H9 (cell line): ENCODE results near the gene FANCL. TPM values are rescaled to one million over a fixed set of nuclear protein-coding genes. Genes with fewer than 3 reads are reported as not detected.
"Not testable (repeated sequence)": the region's sequence is repeated elsewhere in the genome, so short reads cannot be mapped to it uniquely, and the experiment has no call there.

ENCODE experiments used
- DNase-seq: peaks from one replicate; pipeline ENCODE4 v3.0.0-alpha.2; 2017
- H2AFZ ChIP-seq: one replicate; pipeline ENCODE4 v1.6.1; 2013; ENCODE audit warnings: mild to moderate bottlenecking, low read length, control low read depth, moderate library complexity
- H2AK5ac ChIP-seq: 2 replicates; pipeline ENCODE4 v1.6.1; 2013; ENCODE audit warnings: low read length, control low read depth, mixed read lengths; ENCODE audit not compliant: insufficient read length
- H2BK120ac ChIP-seq: one replicate; pipeline ENCODE4 v1.6.1; 2013; ENCODE audit warnings: low read depth, mild to moderate bottlenecking, low read length, control low read depth, inconsistent platforms; ENCODE audit not compliant: poor library complexity, severe bottlenecking
- H2BK12ac ChIP-seq: 2 replicates; pipeline ENCODE4 v1.6.1; 2013; ENCODE audit warnings: low read length, control low read depth, mixed read lengths, low read depth; ENCODE audit not compliant: insufficient read length
- H2BK15ac ChIP-seq: 2 replicates; pipeline ENCODE4 v1.6.1; 2013; ENCODE audit warnings: low read depth, low read length, control low read depth
- H2BK20ac ChIP-seq: one replicate; pipeline ENCODE4 v1.6.1; 2013; ENCODE audit warnings: low read depth, mild to moderate bottlenecking, low read length, control low read depth, inconsistent platforms; ENCODE audit not compliant: poor library complexity, severe bottlenecking
- H2BK5ac ChIP-seq: 2 replicates; pipeline ENCODE4 v1.6.1; 2013; ENCODE audit warnings: low read length, control low read depth, mixed read lengths; ENCODE audit not compliant: insufficient read length
- H3K14ac ChIP-seq: 2 replicates; pipeline ENCODE4 v1.6.1; 2013; ENCODE audit warnings: low read length, control low read depth; ENCODE audit not compliant: insufficient read depth
- H3K18ac ChIP-seq: 2 replicates; pipeline ENCODE4 v1.6.1; 2013; ENCODE audit warnings: low read depth, mild to moderate bottlenecking, mixed read lengths, low read length, control low read depth; ENCODE audit not compliant: insufficient read length
- H3K23ac ChIP-seq: 2 replicates; pipeline ENCODE4 v1.6.1; 2013; ENCODE audit warnings: low read length, control low read depth, mixed read lengths, low read depth; ENCODE audit not compliant: insufficient read length
- H3K23me2 ChIP-seq: 2 replicates; pipeline ENCODE4 v1.6.1; 2013; ENCODE audit warnings: low read depth, mild to moderate bottlenecking, mixed read lengths, low read length, control low read depth; ENCODE audit not compliant: insufficient read length, poor library complexity, severe bottlenecking
- H3K27ac ChIP-seq: 2 replicates; pipeline ENCODE4 v1.5.1; 2013; ENCODE audit warnings: low read length, control low read depth, mixed read lengths, low read depth; ENCODE audit not compliant: insufficient read length
- H3K27me3 ChIP-seq: 2 replicates; pipeline ENCODE4 v1.6.1; 2013; ENCODE audit warnings: low read length, control low read depth, inconsistent platforms; ENCODE audit not compliant: insufficient read depth
- H3K4ac ChIP-seq: 2 replicates; pipeline ENCODE4 v1.6.1; 2013; ENCODE audit warnings: low read depth, mild to moderate bottlenecking, control low read depth, inconsistent platforms, low read length, moderate library complexity
- H3K4me1 ChIP-seq: 2 replicates; pipeline ENCODE4 v1.6.1; 2013; ENCODE audit warnings: low read length, control low read depth, inconsistent platforms; ENCODE audit not compliant: insufficient read depth
- H3K4me2 ChIP-seq: 2 replicates; pipeline ENCODE4 v1.6.1; 2013; ENCODE audit warnings: low read length, control low read depth, mixed read lengths; ENCODE audit not compliant: insufficient read length, insufficient read depth
- H3K56ac ChIP-seq: 2 replicates; pipeline ENCODE4 v1.6.1; 2013; ENCODE audit warnings: low read depth, mild to moderate bottlenecking, mixed read lengths, low read length, control low read depth; ENCODE audit not compliant: insufficient read length
- H3K79me1 ChIP-seq: 2 replicates; pipeline ENCODE4 v1.6.1; 2013; ENCODE audit warnings: low read depth, mild to moderate bottlenecking, moderate library complexity, low read length, control low read depth, inconsistent platforms; ENCODE audit not compliant: insufficient read depth, poor library complexity, severe bottlenecking
- H3K79me2 ChIP-seq: 2 replicates; pipeline ENCODE4 v1.6.1; 2013; ENCODE audit warnings: low read length, control low read depth, inconsistent platforms; ENCODE audit not compliant: insufficient read depth
- H3K9ac ChIP-seq: 2 replicates; pipeline ENCODE4 v1.6.1; 2013; ENCODE audit warnings: low read length, control low read depth, mixed read lengths; ENCODE audit not compliant: insufficient read length; ENCODE audit errors: extremely low read depth
- H3K9me3 ChIP-seq: one replicate; pipeline ENCODE4 v1.6.1; 2013; ENCODE audit warnings: low read depth, low read length, inconsistent platforms; ENCODE audit not compliant: control insufficient read depth
- H3T11ph ChIP-seq: one replicate; pipeline ENCODE4 v1.6.1; 2013; ENCODE audit warnings: mild to moderate bottlenecking, low read length, control low read depth, inconsistent platforms
- H4K20me1 ChIP-seq: one replicate; pipeline ENCODE4 v1.6.1; 2013; ENCODE audit not compliant: control insufficient read depth, insufficient read length, insufficient read depth
- H4K5ac ChIP-seq: 2 replicates; pipeline ENCODE4 v1.6.1; 2013; ENCODE audit warnings: low read depth, mild to moderate bottlenecking, mixed read lengths, low read length, control low read depth; ENCODE audit not compliant: insufficient read length
- H4K8ac ChIP-seq: replicated peaks from 2 replicates; pipeline ENCODE4 v1.6.1; 2013; ENCODE audit warnings: low read length, control low read depth, mixed read lengths, low read depth; ENCODE audit not compliant: insufficient read length
- H4K91ac ChIP-seq: 2 replicates; pipeline ENCODE4 v1.6.1; 2013; ENCODE audit warnings: low read depth, mild to moderate bottlenecking, moderate library complexity, mixed read lengths, low read length, control low read depth; ENCODE audit not compliant: insufficient read length
- H3K27ac Mint-ChIP-seq, 3 experiments: 2 replicates in 2 of 3; 3 replicates in 1 of 3; pipeline ENCODE4 v1.8.0; 2020 to 2021; ENCODE audit warnings: mixed read lengths in 3 of 3, mild to moderate bottlenecking in 1 of 3, moderate library complexity in 1 of 3
- H3K27me3 Mint-ChIP-seq: 2 replicates; pipeline ENCODE4 v1.8.0; 2021; ENCODE audit warnings: low read depth, mild to moderate bottlenecking, moderate library complexity, mixed read lengths
- H3K36me3 Mint-ChIP-seq, 3 experiments: 2 replicates in 2 of 3; 3 replicates in 1 of 3; pipeline ENCODE4 v1.8.0; 2020 to 2021; ENCODE audit warnings: low read depth in 3 of 3, mixed read lengths in 3 of 3; ENCODE audit not compliant: insufficient read depth in 1 of 3
- H3K4me1 Mint-ChIP-seq, 2 experiments: 2 replicates each; pipeline ENCODE4 v1.8.0; 2020; ENCODE audit warnings: mixed read lengths in 2 of 2
- H3K4me3 Mint-ChIP-seq, 2 experiments: 2 replicates in 1 of 2; 3 replicates in 1 of 2; pipeline ENCODE4 v1.8.0; 2020 to 2021; ENCODE audit warnings: mild to moderate bottlenecking in 2 of 2, mixed read lengths in 2 of 2, moderate library complexity in 1 of 2
- H3K9me3 Mint-ChIP-seq, 2 experiments: 2 replicates in 1 of 2; 3 replicates in 1 of 2; pipeline ENCODE4 v1.8.0; 2020; ENCODE audit warnings: mild to moderate bottlenecking in 2 of 2, mixed read lengths in 2 of 2, moderate library complexity in 1 of 2
- CTCF ChIP-seq: fragments of 200-600 bp; sonication (generic); conservative IDR thresholded peaks from 3 replicates; pipeline ENCODE4 v1.8.0; 2021; ENCODE audit warnings: antibody characterized with exemption, mild to moderate bottlenecking
- WGBS: extraction: QIAGEN DNeasy Blood & Tissue Kit; methylation state at CpG from one replicate; pipeline ENCODE4 v1.1.7; 2013; ENCODE audit warnings: missing lambda C conversion rate, low lambda C conversion rate, mixed read lengths; ENCODE audit not compliant: insufficient read length; ENCODE audit errors: extremely low coverage; 5-methylcytosine and 5-hydroxymethylcytosine counted together
- total RNA-seq: library from RNA; stranded (reverse); gene quantifications from 2 replicates; pipeline ENCODE4 v1.2.1, GENCODE V29; 2021

FANCL gene
- total RNA-seq, 1 experiment from 2014 or later = 41.5 TPM

- no peak overlapping the region for H2BK120ac ChIP-seq
- H4K91ac ChIP-seq = no peak overlapping the region
- H3K27me3 Mint-ChIP-seq = no peaks in the 10 kb centered on the region
- no peak overlapping the region for H3K23ac ChIP-seq
- H2BK5ac ChIP-seq = no peak overlapping the region
- H3K4me2 ChIP-seq = no peak overlapping the region
- H4K8ac ChIP-seq = no peak overlapping the region
- H3K27me3 ChIP-seq = no peaks in the 10 kb centered on the region
- no peak overlapping the region for H2AFZ ChIP-seq
- H3K14ac ChIP-seq = no peak overlapping the region
- no peak for TF ChIP-seq CTCF
- no peak for DNase-seq
- H2BK20ac ChIP-seq = no peak overlapping the region
- H3K23me2 ChIP-seq = no peaks in the 10 kb centered on the region
- H3K9me3 ChIP-seq = no peaks in the 10 kb centered on the region
- H3K9me3 Mint-ChIP-seq = peaks cover 18 to 29% of the 10 kb centered on the region in 2 experiments
- no peak overlapping the region for H3K18ac ChIP-seq
- H2AK5ac ChIP-seq = no peak overlapping the region
- no peaks in the 10 kb centered on the region for H3K4me1 ChIP-seq
- H4K5ac ChIP-seq = no peak overlapping the region
- no peak overlapping the region for H3K4ac ChIP-seq
- H3K4me1 Mint-ChIP-seq = no peaks in the 10 kb centered on the region
- H3K56ac ChIP-seq = no peak overlapping the region
- H2BK15ac ChIP-seq = no peak overlapping the region
- H3K27ac ChIP-seq = no peak overlapping the region
- H4K20me1 ChIP-seq = no peaks in the 10 kb centered on the region
- H3T11ph ChIP-seq = no peak overlapping the region
- no peak overlapping the region for H2BK12ac ChIP-seq
- no peak overlapping the region for H3K27ac Mint-ChIP-seq
- H3K79me2 ChIP-seq = no peaks in the 10 kb centered on the region
- no peak overlapping the region for H3K4me3 Mint-ChIP-seq
- H3K79me1 ChIP-seq = no peaks in the 10 kb centered on the region
- H3K36me3 Mint-ChIP-seq = peaks cover 28 to 41% (median 30%) of the 10 kb centered on the region in 3 experiments
- no peak overlapping the region for H3K9ac ChIP-seq
- WGBS = no CpG with 5 or more reads among the region's 5 CpGs
Measured at GRCh38 chr2:58120626-58121229, 120.4 kb downstream of the FANCL start.

- H2BK15ac ChIP-seq, H2BK5ac ChIP-seq, H2BK120ac ChIP-seq, H2BK20ac ChIP-seq, H3K4ac ChIP-seq, H3K79me1 ChIP-seq, H3K27me3 Mint-ChIP-seq, H3K79me2 ChIP-seq, H4K5ac ChIP-seq, H3K14ac ChIP-seq, H2AFZ ChIP-seq, H3K4me2 ChIP-seq, H3K56ac ChIP-seq, H2BK12ac ChIP-seq, H3K9me3 ChIP-seq, H4K91ac ChIP-seq, H4K8ac ChIP-seq, H3T11ph ChIP-seq, H3K4me3 Mint-ChIP-seq, H3K27me3 ChIP-seq, H3K9ac ChIP-seq, H3K18ac ChIP-seq, H3K27ac ChIP-seq, H3K23me2 ChIP-seq, H3K4me1 ChIP-seq, H4K20me1 ChIP-seq, H2AK5ac ChIP-seq, H3K23ac ChIP-seq: not testable (repeated sequence)
- Mint-ChIP-seq H3K9me3 (peaks cover 13 to 19% of the 10 kb centered on the region in 2 experiments), H3K27ac (peak overlapping the region in 1 of 3 experiments; percentile 94; a peak in 1 of 7 replicates), H3K4me1 (peaks cover 11 to 20% of the 10 kb centered on the region in 2 experiments), H3K36me3 (peaks cover 21 to 37% (median 24%) of the 10 kb centered on the region in 3 experiments)
- DNase-seq = peak; percentile 34
- WGBS = no CpG with 5 or more reads among the region's 9 CpGs
Measured at GRCh38 chr2:58113563-58113962, 127.6 kb downstream of the FANCL start.
